B cell (primary cell): ENCODE results near the gene AUNIP. TPM values are rescaled to one million over a fixed set of nuclear protein-coding genes. Genes with fewer than 3 reads are reported as not detected.

ENCODE experiments used
- ATAC-seq: fragments of 200-7000 bp; cut with Tn5 transposase; one replicate; pipeline ENCODE4 v1.10.0; 2021; ENCODE audit warnings: low read depth, mild to moderate bottlenecking, moderate number of reproducible peaks, moderate library complexity
- CTCF ChIA-PET: fragments of 350-600 bp; sonication (Branson Sonifier 250); formaldehyde crosslinking; loops from one replicate; lab custom pipeline; 2021; ENCODE audit warnings: antibody characterized with exemption, inconsistent platforms; lab: Charles Lee
- POLR2A ChIA-PET: fragments of 350-600 bp; sonication (Branson Sonifier 250); formaldehyde crosslinking; loops from one replicate; lab custom pipeline; 2021; ENCODE audit warnings: antibody characterized with exemption; lab: Charles Lee
- DNase-seq: peaks from one replicate; pipeline ENCODE4 v3.0.0; 2013
- H2AFZ ChIP-seq: 2 replicates; pipeline ENCODE4 v1.6.1; 2012; ENCODE audit warnings: mild to moderate bottlenecking, low read depth, low read length; ENCODE audit not compliant: insufficient read depth, poor library complexity, severe bottlenecking
- H3K27ac ChIP-seq, 2 donors: 1 replicate in 1 of 2; 2 replicates in 1 of 2; pipeline ENCODE4 v1.5.1; 2012 to 2013; ENCODE audit warnings: low read length in 2 of 2, mild to moderate bottlenecking in 2 of 2, moderate library complexity in 1 of 2
- H3K27me3 ChIP-seq, 4 experiments: fragments of 200-600 bp in 1 of 4; sonication (generic) in 1 of 4; replicated peaks in 1 of 4; 1 replicate in 2 of 4; 2 replicates in 2 of 4; pipeline versions ENCODE4 v1.6.1 to v1.7.0; 2013 to 2016; ENCODE audit warnings: low read length in 3 of 4, mild to moderate bottlenecking in 2 of 4, mixed read lengths in 1 of 4, moderate library complexity in 1 of 4; ENCODE audit not compliant: insufficient read depth in 4 of 4, control insufficient read depth in 3 of 4; ENCODE audit errors: control extremely low read depth in 1 of 4
- H3K36me3 ChIP-seq, 2 experiments: replicated peaks in 1 of 2; 1 replicate in 1 of 2; 2 replicates in 1 of 2; pipeline versions ENCODE4 v1.6.1 to v1.7.1; 2013; ENCODE audit warnings: low read length in 1 of 2; ENCODE audit not compliant: insufficient read depth in 2 of 2, control insufficient read depth in 1 of 2; ENCODE audit errors: control extremely low read depth in 1 of 2, extremely low read depth in 1 of 2
- H3K4me1 ChIP-seq, 2 donors: fragments of 200-600 bp in 1 of 2; sonication (generic) in 1 of 2; 1 replicate in 1 of 2; 2 replicates in 1 of 2; pipeline versions ENCODE4 v1.5.1 to v1.6.1; 2013 to 2017; ENCODE audit warnings: low read length in 2 of 2; ENCODE audit not compliant: control insufficient read depth in 2 of 2, insufficient read depth in 2 of 2
- H3K4me2 ChIP-seq: replicated peaks from 2 replicates; pipeline ENCODE3; 2012; ENCODE audit warnings: mild to moderate bottlenecking, low read depth, low read length; ENCODE audit not compliant: poor library complexity, severe bottlenecking
- H3K4me3 ChIP-seq, 5 experiments: fragments of 200-600 bp in 1 of 5; sonication (generic) in 1 of 5; 1 replicate in 3 of 5; 2 replicates in 2 of 5; pipeline versions ENCODE4 v1.5.1 to v1.7.0; 2011 to 2016; ENCODE audit warnings: low read length in 4 of 5, mild to moderate bottlenecking in 4 of 5, low read depth in 2 of 5, control low read depth in 1 of 5, moderate library complexity in 1 of 5; ENCODE audit not compliant: insufficient read depth in 1 of 5; ENCODE audit errors: control extremely low read depth in 1 of 5, extremely low read depth in 1 of 5
- H3K79me2 ChIP-seq: fragments of 200-600 bp; sonication (generic); one replicate; pipeline ENCODE4 v1.6.0; 2016; ENCODE audit warnings: low read length; ENCODE audit not compliant: control insufficient read depth, insufficient read depth
- H3K9ac ChIP-seq: fragments of 200-600 bp; sonication (generic); 2 replicates; pipeline ENCODE4 v1.6.1; 2017; ENCODE audit warnings: mild to moderate bottlenecking, low read length, moderate library complexity
- H3K9me3 ChIP-seq, 3 donors: one replicate each; pipeline versions ENCODE4 v1.6.1 to v1.7.1; 2013; ENCODE audit warnings: low read length in 2 of 3; ENCODE audit not compliant: control insufficient read depth in 2 of 3, insufficient read depth in 1 of 3; ENCODE audit errors: control extremely low read depth in 1 of 3
- H4K20me1 ChIP-seq: 2 replicates; pipeline ENCODE4 v1.6.0; 2012; ENCODE audit warnings: mild to moderate bottlenecking, low read length; ENCODE audit not compliant: insufficient read depth, control insufficient read depth, poor library complexity, severe bottlenecking
- H3K27ac Mint-ChIP-seq: one replicate; pipeline ENCODE4 v1.8.0; 2021; ENCODE audit warnings: mixed read lengths
- H3K27me3 Mint-ChIP-seq: one replicate; pipeline ENCODE4 v1.8.0; 2021; ENCODE audit warnings: mixed read lengths
- H3K4me1 Mint-ChIP-seq: one replicate; pipeline ENCODE4 v1.8.0; 2021; ENCODE audit warnings: mixed read lengths
- H3K4me3 Mint-ChIP-seq: one replicate; pipeline ENCODE4 v1.8.0; 2021; ENCODE audit warnings: mixed read lengths
- H3K9me3 Mint-ChIP-seq: one replicate; pipeline ENCODE4 v1.8.0; 2022; ENCODE audit warnings: mixed read lengths; ENCODE audit not compliant: insufficient read depth
- CTCF ChIP-seq: fragments of 200-600 bp; IDR thresholded peaks from one replicate; pipeline ENCODE4 v1.8.0; 2022; ENCODE audit warnings: antibody characterized with exemption, mild to moderate bottlenecking
- EZH2 ChIP-seq: IDR thresholded peaks from 2 replicates; pipeline ENCODE4 v1.6.1; 2012; ENCODE audit warnings: borderline replicate concordance, low read depth, mild to moderate bottlenecking, moderate library complexity, low read length; ENCODE audit not compliant: insufficient read depth, poor library complexity, severe bottlenecking
- WGBS: methylation state at CpG from one replicate; pipeline ENCODE4 v1.1.5; 2013; ENCODE audit warnings: missing lambda C conversion rate; ENCODE audit not compliant: insufficient coverage; 5-methylcytosine and 5-hydroxymethylcytosine counted together
- intact Hi-C: fragments of 100-400 bp; cut with micrococcal nuclease; formaldehyde crosslinking; loops from one replicate; pipeline ENCODE4 v1.10.0; 2022
- polyA plus RNA-seq: library from polyadenylated mRNA; depleted of rRNA; stranded (reverse); fragments of >200 nt; gene quantifications from 2 replicates; pipeline ENCODE4 v1.2.3, GENCODE V29; 2012
- total RNA-seq, 2 donors: library from RNA; stranded (reverse); fragments of 120-200 nt in 1 of 2; gene quantifications; 1 replicate in 1 of 2; 2 replicates in 1 of 2; pipeline versions ENCODE4 v1.2.3 to v1.2.4, GENCODE V29; 2013 to 2022

AUNIP gene
- total and polyA plus RNA-seq, 2 donors (not counting 1 experiment from before 2014, with no cell fraction given), result 0.27 TPM; not detected in 1

- WGBS, result 95% methylated on average over 5 of the region's 8 CpGs
- H3K9ac ChIP-seq, result no peak overlapping the region
- H4K20me1 ChIP-seq, result peaks cover 15% of the 10 kb centered on the region
- no peak overlapping the region for H3K4me2 ChIP-seq
- intact Hi-C loops, result loop anchor here (10.0 kb wide), 1 partner anchor 573 kb away; the partner anchor contains the start of gene RSRP1
- H3K27ac ChIP-seq, result no peak overlapping the region
- peaks cover 18 to 24% of the 10 kb centered on the region in 2 donors for H3K4me1 ChIP-seq
- Mint-ChIP-seq H3K27me3 (no peaks in the 10 kb centered on the region), H3K4me3 (peak overlapping the region; percentile 78), H3K4me1 (peaks cover 29% of the 10 kb centered on the region), H3K9me3 (no peaks in the 10 kb centered on the region), H3K27ac (peak overlapping the region; percentile 63)
- CTCF ChIA-PET, result no interaction called here
- H3K36me3 ChIP-seq, result no peaks in the 10 kb centered on the region
- TF ChIP-seq EZH2, result no peak
- no peak for TF ChIP-seq CTCF
- H3K9me3 ChIP-seq, result no peaks in the 10 kb centered on the region
- no peak overlapping the region for H2AFZ ChIP-seq
- H3K79me2 ChIP-seq, result peaks cover 23% of the 10 kb centered on the region
- POLR2A ChIA-PET, result no interaction called here
- DNase-seq (no peak), ATAC-seq (no peak)
- no peak overlapping the region for H3K4me3 ChIP-seq
- no peaks in the 10 kb centered on the region for H3K27me3 ChIP-seq
These were observed 41.3 kb downstream of the AUNIP start for GRCh38 chr1:25817840-25818501.

- H3K27me3 ChIP-seq, result no peaks in the 10 kb centered on the region
- H3K27ac ChIP-seq, result no peak overlapping the region
- no peak overlapping the region for H3K27ac Mint-ChIP-seq
- DNase-seq (no peak), ATAC-seq (no peak)
- no peaks in the 10 kb centered on the region for H3K36me3 ChIP-seq
- peaks cover 11 to 16% of the 10 kb centered on the region in 2 donors for H3K4me1 ChIP-seq
- no peak overlapping the region for H3K9ac ChIP-seq
- no peak overlapping the region for H3K4me3 ChIP-seq
- no peak overlapping the region for H2AFZ ChIP-seq
- no peak overlapping the region for H3K4me2 ChIP-seq
- peaks cover 19% of the 10 kb centered on the region for H3K4me1 Mint-ChIP-seq
- H3K9me3 ChIP-seq, result no peaks in the 10 kb centered on the region
- H3K27me3 Mint-ChIP-seq, result no peaks in the 10 kb centered on the region
- H3K79me2 ChIP-seq, result peaks cover 5% of the 10 kb centered on the region
- 91% methylated on average over 14 of the region's 15 CpGs for WGBS
- intact Hi-C loops, result loop anchor here (10.0 kb wide), 1 partner anchor 571 kb away; the partner anchor contains the start of gene RSRP1
- no peak overlapping the region for H3K4me3 Mint-ChIP-seq
- CTCF ChIA-PET, result no interaction called here
- TF ChIP-seq EZH2 (no peak), CTCF (no peak)
- POLR2A ChIA-PET, result no interaction called here
- no peaks in the 10 kb centered on the region for H3K9me3 Mint-ChIP-seq
- H4K20me1 ChIP-seq, result peaks cover 2% of the 10 kb centered on the region
These were observed 43.0 kb downstream of the AUNIP start for GRCh38 chr1:25816112-25816718.
